ENCODE data around the gene LONRF3. TPM values are rescaled to one million over a fixed set of nuclear protein-coding genes. Genes with fewer than 3 reads are reported as not detected.
A peak's percentile ranks its signal among the peaks of the same experiment; 100 is the strongest.

The LONRF3 gene
- total RNA-seq, 4 donors from 2014 or later: 1.2 to 4.1 (median 1.8) TPM

DNA sequence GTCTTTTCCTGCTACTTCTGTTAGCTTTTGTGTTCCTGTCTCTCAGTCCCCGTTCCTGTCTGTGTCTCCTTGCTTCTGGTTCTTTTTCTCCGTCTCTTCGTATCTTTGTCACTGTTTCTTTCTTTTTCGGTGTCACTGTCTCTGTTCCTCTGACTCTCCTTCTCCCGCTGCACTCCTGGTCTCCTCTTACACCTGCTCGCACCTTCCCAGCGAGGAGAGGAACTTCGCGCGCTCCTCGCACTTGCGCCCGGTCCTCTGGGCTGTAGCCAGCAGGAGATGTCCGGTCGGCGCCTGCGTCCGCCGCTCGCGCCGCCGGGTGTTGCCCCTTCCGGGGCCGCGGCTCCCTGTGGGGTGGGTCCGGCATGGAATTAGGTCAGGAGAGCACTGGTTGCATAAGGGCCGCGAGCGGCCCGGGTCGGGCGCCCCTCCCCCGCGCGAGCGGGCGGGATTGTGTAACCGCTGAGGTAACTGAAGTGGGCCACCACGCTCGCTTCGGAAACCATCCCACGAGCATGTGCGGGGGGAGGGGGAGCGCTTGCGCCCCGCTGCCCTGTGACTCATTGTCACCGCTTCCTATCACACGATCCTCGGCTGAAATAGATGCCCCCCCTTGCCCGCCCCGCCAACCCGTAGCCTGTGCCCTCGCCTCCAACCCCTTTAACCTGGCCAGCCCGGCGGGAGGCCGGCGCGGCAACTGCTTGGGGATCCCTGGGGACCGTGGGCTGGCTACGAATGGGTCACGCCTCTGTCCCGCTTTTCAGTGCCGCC, 1.6 kb downstream of the LONRF3 start:
- H3K27ac ChIP-seq: peak overlapping the region; percentile 75

GRCh38 chrX:118976599-118977340, 2.4 kb downstream of the LONRF3 start:
- 39% methylated on average over 5 of the region's 17 CpGs for WGBS

More for the DNA sequence above, 1.6 kb downstream of the LONRF3 start:
- Histone ChIP-seq H3K9me3 (no peaks in the 10 kb centered on the region), H3K4me1 (peaks cover 25% of the 10 kb centered on the region), H3K4me3 (peak overlapping the region; percentile 61), H3K36me3 (no peaks in the 10 kb centered on the region), H3K27me3 (peaks cover 9% of the 10 kb centered on the region)
- peak; percentile 86 to 87 for DNase-seq (ENCODE audit: low spot score in 2 of 2)
- TF ChIP-seq, protein P1, sequence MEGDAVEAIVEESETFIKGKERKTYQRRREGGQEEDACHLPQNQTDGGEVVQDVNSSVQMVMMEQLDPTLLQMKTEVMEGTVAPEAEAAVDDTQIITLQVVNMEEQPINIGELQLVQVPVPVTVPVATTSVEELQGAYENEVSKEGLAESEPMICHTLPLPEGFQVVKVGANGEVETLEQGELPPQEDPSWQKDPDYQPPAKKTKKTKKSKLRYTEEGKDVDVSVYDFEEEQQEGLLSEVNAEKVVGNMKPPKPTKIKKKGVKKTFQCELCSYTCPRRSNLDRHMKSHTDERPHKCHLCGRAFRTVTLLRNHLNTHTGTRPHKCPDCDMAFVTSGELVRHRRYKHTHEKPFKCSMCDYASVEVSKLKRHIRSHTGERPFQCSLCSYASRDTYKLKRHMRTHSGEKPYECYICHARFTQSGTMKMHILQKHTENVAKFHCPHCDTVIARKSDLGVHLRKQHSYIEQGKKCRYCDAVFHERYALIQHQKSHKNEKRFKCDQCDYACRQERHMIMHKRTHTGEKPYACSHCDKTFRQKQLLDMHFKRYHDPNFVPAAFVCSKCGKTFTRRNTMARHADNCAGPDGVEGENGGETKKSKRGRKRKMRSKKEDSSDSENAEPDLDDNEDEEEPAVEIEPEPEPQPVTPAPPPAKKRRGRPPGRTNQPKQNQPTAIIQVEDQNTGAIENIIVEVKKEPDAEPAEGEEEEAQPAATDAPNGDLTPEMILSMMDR (IDR thresholded peaks at IDR 0.05): no peak
- TF ChIP-seq POLR2A (IDR thresholded peaks at IDR 0.05): no peak
- no peak for TF ChIP-seq EP300 (IDR thresholded peaks at IDR 0.05)
- peak in 1 of 3 donors; percentile 54 for TF ChIP-seq POLR2AphosphoS5 (IDR thresholded peaks at IDR 0.05)
- 40% methylated on average over 43 of the region's 64 CpGs for WGBS

DNA sequence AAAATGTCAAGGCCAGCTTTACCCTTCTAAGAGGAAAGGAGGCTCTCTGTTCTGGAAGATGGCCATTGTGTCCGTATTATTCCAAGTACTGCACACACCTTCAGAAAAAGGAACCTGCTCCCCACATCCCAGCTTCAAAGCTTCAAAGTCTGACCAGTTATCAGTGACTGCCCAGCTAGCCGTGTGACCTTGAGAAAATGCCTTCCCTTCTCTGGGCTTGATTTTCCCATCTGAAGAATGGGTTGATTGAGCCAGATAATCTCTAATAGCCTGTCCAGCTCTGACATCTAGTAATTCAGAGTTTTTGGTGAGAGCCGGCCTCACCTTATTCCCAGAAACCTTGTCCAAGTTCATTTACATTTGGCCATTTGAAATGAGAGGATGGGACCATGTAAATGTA, 3.0 kb downstream of the LONRF3 start:
- 81% methylated on average over 3 of the region's 3 CpGs for WGBS
- Histone ChIP-seq H3K9me3 (no peaks in the 10 kb centered on the region), H3K27me3 (peaks cover 9% of the 10 kb centered on the region), H3K4me3 (no peak overlapping the region), H3K4me1 (peaks cover 25% of the 10 kb centered on the region), H3K27ac (no peak overlapping the region), H3K36me3 (no peaks in the 10 kb centered on the region)
- TF ChIP-seq EP300 (IDR thresholded peaks at IDR 0.05) (no peak), POLR2A (IDR thresholded peaks at IDR 0.05) (no peak), POLR2AphosphoS5 (IDR thresholded peaks at IDR 0.05) (no peak)
- TF ChIP-seq, protein P1 (IDR thresholded peaks at IDR 0.05): no peak
- no peak for DNase-seq (ENCODE audit: low spot score in 2 of 2)

More at GRCh38 chrX:118976599-118977340, 2.4 kb downstream of the LONRF3 start:
- TF ChIP-seq POLR2A (IDR thresholded peaks at IDR 0.05): no peak
- TF ChIP-seq, protein P1 (IDR thresholded peaks at IDR 0.05): no peak
- TF ChIP-seq EP300 (IDR thresholded peaks at IDR 0.05): no peak
- no peak for TF ChIP-seq POLR2AphosphoS5 (IDR thresholded peaks at IDR 0.05)
- Histone ChIP-seq H3K4me3 (peak overlapping the region; percentile 61), H3K9me3 (no peaks in the 10 kb centered on the region), H3K27me3 (peaks cover 9% of the 10 kb centered on the region), H3K4me1 (peaks cover 25% of the 10 kb centered on the region), H3K27ac (peak overlapping the region; percentile 75), H3K36me3 (no peaks in the 10 kb centered on the region)
- DNase-seq (ENCODE audit: low spot score in 2 of 2): peak; percentile 68 to 76

DNA sequence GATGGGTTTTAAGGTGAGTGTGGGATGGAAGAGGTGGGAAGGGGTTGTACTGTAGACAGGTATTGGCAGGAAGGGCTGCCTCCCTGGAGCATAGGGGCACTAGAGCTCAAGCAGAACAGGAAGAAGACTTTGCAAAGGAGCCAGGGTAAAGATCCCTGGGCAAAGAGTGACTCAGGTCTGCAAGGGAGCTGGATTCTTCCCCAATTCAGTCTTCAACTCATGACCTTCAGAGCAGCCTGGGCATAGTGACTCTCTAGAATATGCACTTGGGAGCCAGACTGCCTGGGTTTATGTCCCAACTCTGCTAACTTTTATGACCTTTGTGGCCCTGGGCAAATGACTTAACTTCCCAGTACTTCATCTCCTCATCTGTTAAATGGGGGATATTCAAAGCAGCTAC, 4.0 kb downstream of the LONRF3 start:
- Histone ChIP-seq H3K27me3 (peaks cover 5% of the 10 kb centered on the region), H3K36me3 (no peaks in the 10 kb centered on the region), H3K27ac (no peak overlapping the region), H3K4me3 (no peak overlapping the region), H3K9me3 (no peaks in the 10 kb centered on the region), H3K4me1 (peaks cover 24% of the 10 kb centered on the region)
- TF ChIP-seq POLR2A (IDR thresholded peaks at IDR 0.05) (no peak), POLR2AphosphoS5 (IDR thresholded peaks at IDR 0.05) (no peak), EP300 (IDR thresholded peaks at IDR 0.05) (no peak)
- TF ChIP-seq, protein P1 (IDR thresholded peaks at IDR 0.05): no peak
- DNase-seq (ENCODE audit: low spot score in 2 of 2): no peak

DNA sequence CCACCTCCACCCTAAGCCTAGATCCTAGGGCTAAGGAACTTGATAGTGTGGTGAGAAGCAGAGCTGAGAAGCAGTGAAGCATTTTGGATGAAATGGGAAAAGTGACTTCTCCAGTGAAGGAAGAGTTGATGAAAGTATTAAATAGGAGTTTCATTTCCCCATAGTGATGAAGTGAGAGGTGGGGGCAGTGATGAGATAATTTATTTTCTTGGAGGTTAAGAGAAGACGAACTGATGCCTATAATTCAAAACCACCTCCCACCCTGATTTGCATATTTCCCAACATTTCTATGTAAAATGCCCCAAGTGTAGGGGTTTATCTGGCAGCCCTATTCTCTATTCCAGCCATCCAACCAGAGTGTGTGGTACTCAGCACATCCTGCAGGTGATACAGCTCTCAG, 6.3 kb downstream of the LONRF3 start:
- no peak overlapping the region for H3K27ac ChIP-seq
- no peak overlapping the region for H3K4me3 ChIP-seq
- H3K36me3 ChIP-seq: no peaks in the 10 kb centered on the region
- 70% methylated on average over 1 of the region's 1 CpG for WGBS
- H3K4me1 ChIP-seq: peaks cover 9% of the 10 kb centered on the region
- TF ChIP-seq POLR2AphosphoS5 (IDR thresholded peaks at IDR 0.05) (no peak), POLR2A (IDR thresholded peaks at IDR 0.05) (no peak), EP300 (IDR thresholded peaks at IDR 0.05) (no peak)
- TF ChIP-seq, protein P1 (IDR thresholded peaks at IDR 0.05): no peak
- no peaks in the 10 kb centered on the region for H3K27me3 ChIP-seq
- no peaks in the 10 kb centered on the region for H3K9me3 ChIP-seq
- no peak for DNase-seq (ENCODE audit: low spot score in 2 of 2)
